OCI-LY1 (cell line): ENCODE results near the gene C12orf75.

Experiments used
- CTCF ChIP-seq: fragments of 200-600 bp; sonication (generic), shearing (Covaris generic); IDR thresholded peaks from 2 replicates; pipeline ENCODE4 v1.5.1; 2017; ENCODE audit warnings: mild to moderate bottlenecking, antibody characterized with exemption, low read length, moderate library complexity, mixed read lengths
- EZH2 ChIP-seq: fragments of 200-600 bp; sonication (generic), shearing (Covaris generic); IDR thresholded peaks from 2 replicates; pipeline ENCODE4 v1.8.0; 2017; ENCODE audit warnings: borderline replicate concordance, mixed run types, mild to moderate bottlenecking, antibody characterized with exemption, low read length, moderate library complexity, mixed read lengths

GRCh38 chr12:105319691-105320209 is 10.7 kb upstream of the C12orf75 start:
- TF ChIP-seq CTCF (peak; percentile 34; the same call in 1 of the 2 replicates), EZH2 (no peak)
